H1 (cell line): Measurements from ENCODE around the gene AKAP8. TPM values are rescaled to one million over a fixed set of nuclear protein-coding genes. Genes with fewer than 3 reads are reported as not detected.

ENCODE experiments used
- CTCF ChIA-PET: fragments of 300-600 bp; sonication (Branson Sonifier 250); formaldehyde crosslinking; loops from one replicate; lab custom pipeline; 2021; ENCODE audit not compliant: partially characterized antibody; lab: Charles Lee
- POLR2A ChIA-PET: fragments of 300-600 bp; sonication (Branson Sonifier 250); formaldehyde crosslinking; loops from one replicate; lab custom pipeline; 2021; ENCODE audit warnings: inconsistent platforms; ENCODE audit not compliant: partially characterized antibody; lab: Charles Lee
- DNase-seq, 2 experiments: peaks; one replicate each; pipeline versions ENCODE4 v3.0.0 to v3.0.0-alpha.2; 2010 to 2022; ENCODE audit warnings: low spot score in 2 of 2, low read depth in 1 of 2, mixed read lengths in 1 of 2
- FAIRE-seq: peaks from 2 replicates; lab custom pipeline; 2011; peaks lifted over from hg19 to GRCh38; lab: Jason Lieb, UNC
- H2AFZ ChIP-seq: 2 replicates; pipeline ENCODE4 v1.8.1; 2012; ENCODE audit warnings: low read length, inconsistent platforms
- H2AK5ac ChIP-seq: 2 replicates; pipeline ENCODE4 v1.6.1; 2013; ENCODE audit warnings: low read depth, low read length
- H2BK120ac ChIP-seq: replicated peaks from 2 replicates; pipeline ENCODE3; 2013; ENCODE audit warnings: low read depth, low read length, inconsistent platforms
- H2BK12ac ChIP-seq: 2 replicates; pipeline ENCODE4 v1.6.1; 2013; ENCODE audit warnings: low read depth, low read length
- H2BK15ac ChIP-seq: 2 replicates; pipeline ENCODE4 v1.6.1; 2013; ENCODE audit warnings: low read length
- H2BK20ac ChIP-seq: 2 replicates; pipeline ENCODE4 v1.6.1; 2013; ENCODE audit warnings: low read length
- H2BK5ac ChIP-seq: 2 replicates; pipeline ENCODE4 v1.6.1; 2013; ENCODE audit warnings: low read depth, low read length
- H3K14ac ChIP-seq: 2 replicates; pipeline ENCODE4 v1.6.1; 2013; ENCODE audit warnings: inconsistent platforms; ENCODE audit not compliant: insufficient read length
- H3K18ac ChIP-seq: 2 replicates; pipeline ENCODE4 v1.6.1; 2013; ENCODE audit warnings: low read length; ENCODE audit errors: extremely low read depth
- H3K23ac ChIP-seq: 2 replicates; pipeline ENCODE4 v1.6.1; 2013; ENCODE audit warnings: inconsistent platforms; ENCODE audit not compliant: insufficient read length
- H3K23me2 ChIP-seq: 2 replicates; pipeline ENCODE4 v1.6.1; 2013; ENCODE audit warnings: low read depth, low read length
- H3K27ac ChIP-seq: 2 replicates; pipeline ENCODE4 v1.6.1; 2011; ENCODE audit warnings: low read depth, low read length, inconsistent platforms
- H3K27me3 ChIP-seq, 4 experiments: replicated peaks in 1 of 4; 1 replicate in 1 of 4; 2 replicates in 3 of 4; pipeline versions ENCODE4 v1.6.1 to v1.8.1; 2011 to 2013; ENCODE audit warnings: low read length in 3 of 4, mild to moderate bottlenecking in 3 of 4, inconsistent platforms in 2 of 4, mixed read lengths in 2 of 4, moderate library complexity in 1 of 4; ENCODE audit not compliant: control insufficient read depth in 3 of 4, insufficient read depth in 3 of 4; ENCODE audit errors: extremely low read depth in 1 of 4
- H3K36me3 ChIP-seq, 4 experiments: 2 replicates each; pipeline versions ENCODE4 v1.6.1 to v1.8.1; 2011 to 2013; ENCODE audit warnings: mild to moderate bottlenecking in 4 of 4, low read length in 3 of 4, moderate library complexity in 2 of 4, control low read depth in 1 of 4, inconsistent platforms in 1 of 4; ENCODE audit not compliant: insufficient read depth in 4 of 4, control insufficient read depth in 2 of 4
- H3K4ac ChIP-seq: replicated peaks from 2 replicates; pipeline ENCODE3; 2013; ENCODE audit warnings: low read length, low read depth, mixed read lengths, inconsistent platforms; ENCODE audit not compliant: insufficient read length
- H3K4me1 ChIP-seq, 4 experiments: replicated peaks in 1 of 4; 1 replicate in 1 of 4; 2 replicates in 3 of 4; pipeline versions ENCODE4 v1.6.1 to v1.8.1; 2011 to 2013; ENCODE audit warnings: low read length in 3 of 4, inconsistent platforms in 2 of 4, mixed read lengths in 1 of 4; ENCODE audit not compliant: insufficient read depth in 4 of 4, control insufficient read depth in 3 of 4
- H3K4me2 ChIP-seq, 2 experiments: 2 replicates each; pipeline versions ENCODE4 v1.6.1 to v1.8.1; 2011 to 2013; ENCODE audit warnings: low read depth in 2 of 2, low read length in 2 of 2, control low read depth in 1 of 2, inconsistent platforms in 1 of 2, mild to moderate bottlenecking in 1 of 2; ENCODE audit not compliant: insufficient read depth in 1 of 2
- H3K4me3 ChIP-seq, 4 experiments: fragments of 200-600, 300-600 bp in 1 of 4; sonication (generic), shearing (Covaris generic), sonication (Bioruptor Twin) in 1 of 4; 2 replicates each; pipeline versions ENCODE4 v1.5.1 to v1.8.1; 2011 to 2016; ENCODE audit warnings: low read length in 4 of 4, low read depth in 3 of 4, control low read depth in 2 of 4, inconsistent platforms in 2 of 4, mild to moderate bottlenecking in 2 of 4, mixed read lengths in 1 of 4, moderate library complexity in 1 of 4; ENCODE audit not compliant: insufficient read depth in 2 of 4; ENCODE audit errors: extremely low read depth in 1 of 4
- H3K56ac ChIP-seq: replicated peaks from 2 replicates; pipeline ENCODE3; 2013; ENCODE audit warnings: low read depth, mild to moderate bottlenecking, mixed read lengths, low read length, inconsistent platforms; ENCODE audit not compliant: insufficient read length
- H3K79me1 ChIP-seq: 2 replicates; pipeline ENCODE4 v1.6.1; 2013; ENCODE audit warnings: low read depth, low read length, control low read depth
- H3K79me2 ChIP-seq, 2 experiments: 2 replicates each; pipeline versions ENCODE4 v1.6.1 to v1.8.1; 2012 to 2013; ENCODE audit warnings: low read length in 2 of 2, mild to moderate bottlenecking in 2 of 2, inconsistent platforms in 1 of 2; ENCODE audit not compliant: insufficient read depth in 2 of 2, control insufficient read depth in 1 of 2
- H3K9ac ChIP-seq, 4 experiments: replicated peaks in 1 of 4; 1 replicate in 1 of 4; 2 replicates in 3 of 4; pipeline versions ENCODE4 v1.6.1 to v1.8.1; 2011 to 2013; ENCODE audit warnings: low read depth in 3 of 4, low read length in 3 of 4, control low read depth in 2 of 4, mild to moderate bottlenecking in 2 of 4, moderate library complexity in 2 of 4, inconsistent platforms in 1 of 4; ENCODE audit errors: extremely low read depth in 1 of 4
- H3K9me3 ChIP-seq, 2 experiments: 2 replicates each; pipeline versions ENCODE4 v1.6.1 to v1.8.1; 2012 to 2013; ENCODE audit warnings: mild to moderate bottlenecking in 2 of 2, moderate library complexity in 2 of 2, control low read depth in 1 of 2, inconsistent platforms in 1 of 2, low read depth in 1 of 2, low read length in 1 of 2, mixed read lengths in 1 of 2; ENCODE audit not compliant: insufficient read depth in 2 of 2
- H4K20me1 ChIP-seq, 2 experiments: replicated peaks in 1 of 2; 2 replicates each; pipeline versions ENCODE3 to v1.8.1; 2011 to 2013; ENCODE audit warnings: inconsistent platforms in 2 of 2, low read length in 2 of 2, mild to moderate bottlenecking in 1 of 2; ENCODE audit not compliant: insufficient read depth in 2 of 2, control insufficient read depth in 1 of 2
- H4K5ac ChIP-seq: 2 replicates; pipeline ENCODE4 v1.6.1; 2013; ENCODE audit warnings: low read length, low read depth, mixed read lengths, inconsistent platforms; ENCODE audit not compliant: insufficient read length
- H4K8ac ChIP-seq: 2 replicates; pipeline ENCODE4 v1.8.0; 2013; ENCODE audit warnings: mild to moderate bottlenecking, moderate library complexity, low read length, inconsistent platforms; ENCODE audit not compliant: insufficient read depth; ENCODE audit errors: extremely low read depth
- H4K91ac ChIP-seq: replicated peaks from 2 replicates; pipeline ENCODE3; 2013; ENCODE audit warnings: low read length, mixed read lengths, inconsistent platforms; ENCODE audit not compliant: insufficient read length
- CTBP2 ChIP-seq: IDR thresholded peaks from 2 replicates; pipeline ENCODE4 v1.7.0; 2011; ENCODE audit warnings: borderline replicate concordance, mild to moderate bottlenecking, moderate library complexity, mixed read lengths, low read length; ENCODE audit not compliant: insufficient read depth, insufficient read length
- EGR1 ChIP-seq: IDR thresholded peaks from 2 replicates; pipeline ENCODE4 v1.6.1; 2011; ENCODE audit warnings: low read depth, low read length, borderline replicate concordance
- EP300 ChIP-seq, 2 experiments: IDR thresholded peaks; 1 replicate in 1 of 2; 2 replicates in 1 of 2; pipeline ENCODE4 v1.6.1; 2011 to 2012; ENCODE audit warnings: low read depth in 2 of 2, low read length in 2 of 2, mild to moderate bottlenecking in 2 of 2, borderline replicate concordance in 1 of 2, inconsistent platforms in 1 of 2, moderate library complexity in 1 of 2
- HDAC2 ChIP-seq, 2 experiments: fragments of 300-600 bp in 1 of 2; sonication (generic) in 1 of 2; IDR thresholded peaks; 2 replicates each; pipeline ENCODE4 v1.6.1; 2011 to 2012; ENCODE audit warnings: low read depth in 2 of 2, low read length in 2 of 2, mild to moderate bottlenecking in 2 of 2, moderate library complexity in 2 of 2, borderline replicate concordance in 1 of 2, inconsistent platforms in 1 of 2
- KDM5A ChIP-seq: fragments of 200-600 bp; IDR thresholded peaks from 2 replicates; pipeline ENCODE4 v1.7.1; 2012; ENCODE audit warnings: mild to moderate bottlenecking, low read length, inconsistent platforms, mixed read lengths
- POLR2AphosphoS5 ChIP-seq: IDR thresholded peaks from 2 replicates; pipeline ENCODE4 v1.6.1; 2011; ENCODE audit warnings: low read depth, low read length
- SIN3A ChIP-seq, 2 experiments: IDR thresholded peaks in 1 of 2; conservative IDR thresholded peaks in 1 of 2; 2 replicates each; pipeline ENCODE4 v1.6.1; 2011 to 2012; ENCODE audit warnings: low read length in 2 of 2, improper control_type of control experiment in 1 of 2, low read depth in 1 of 2, mild to moderate bottlenecking in 1 of 2
- SP1 ChIP-seq: IDR thresholded peaks from 2 replicates; pipeline ENCODE4 v1.6.1; 2011; ENCODE audit warnings: low read depth, low read length
- TAF7 ChIP-seq: optimal IDR thresholded peaks from 2 replicates; pipeline ENCODE3; 2011; ENCODE audit warnings: low read depth, mild to moderate bottlenecking, inconsistent platforms, low read length, moderate library complexity, borderline replicate concordance
- WGBS, 2 experiments: shearing (Covaris generic) in 1 of 2; methylation state at CpG; one replicate each; pipeline versions ENCODE4 v1.1.6 to v1.1.7; 2013 to 2015; ENCODE audit warnings: low lambda C conversion rate in 2 of 2, mixed read lengths in 2 of 2, inconsistent platforms in 1 of 2, low coverage in 1 of 2, missing lambda C conversion rate in 1 of 2; ENCODE audit not compliant: insufficient replicate concordance in 2 of 2, insufficient coverage in 1 of 2, insufficient read length in 1 of 2; ENCODE audit errors: extremely low coverage in 1 of 2, missing lambda C conversion rate in 1 of 2; 5-methylcytosine and 5-hydroxymethylcytosine counted together
- polyA plus RNA-seq, 7 experiments: library from polyadenylated mRNA; depleted of rRNA in 3 of 7; stranded (reverse) in 5 of 7; unstranded in 2 of 7; fragments of >200 nt in 5 of 7; fragments of 200-250 nt in 2 of 7; gene quantifications; 1 replicate in 5 of 7; 2 replicates in 1 of 7; 4 replicates in 1 of 7; pipeline versions ENCODE4 v1.2.1 to v1.2.3, GENCODE V29; 2011 to 2013; ENCODE audit warnings: missing spikeins in 2 of 7, mixed read lengths in 2 of 7
- total RNA-seq: library from RNA; stranded (reverse); fragmentation: NEBNext Ultra II Directional; extraction: Animal tissue kit (Norgen Biotek cat#: 25700); gene quantifications from 2 replicates; pipeline ENCODE4 v1.2.1, GENCODE V29; 2021

The AKAP8 gene
- total and polyA plus RNA-seq, 2 of the 8 experiments (the other 6 are each of a cell fraction or from before 2014, with no cell fraction given), result 17.0 to 41.0 TPM

DNA sequence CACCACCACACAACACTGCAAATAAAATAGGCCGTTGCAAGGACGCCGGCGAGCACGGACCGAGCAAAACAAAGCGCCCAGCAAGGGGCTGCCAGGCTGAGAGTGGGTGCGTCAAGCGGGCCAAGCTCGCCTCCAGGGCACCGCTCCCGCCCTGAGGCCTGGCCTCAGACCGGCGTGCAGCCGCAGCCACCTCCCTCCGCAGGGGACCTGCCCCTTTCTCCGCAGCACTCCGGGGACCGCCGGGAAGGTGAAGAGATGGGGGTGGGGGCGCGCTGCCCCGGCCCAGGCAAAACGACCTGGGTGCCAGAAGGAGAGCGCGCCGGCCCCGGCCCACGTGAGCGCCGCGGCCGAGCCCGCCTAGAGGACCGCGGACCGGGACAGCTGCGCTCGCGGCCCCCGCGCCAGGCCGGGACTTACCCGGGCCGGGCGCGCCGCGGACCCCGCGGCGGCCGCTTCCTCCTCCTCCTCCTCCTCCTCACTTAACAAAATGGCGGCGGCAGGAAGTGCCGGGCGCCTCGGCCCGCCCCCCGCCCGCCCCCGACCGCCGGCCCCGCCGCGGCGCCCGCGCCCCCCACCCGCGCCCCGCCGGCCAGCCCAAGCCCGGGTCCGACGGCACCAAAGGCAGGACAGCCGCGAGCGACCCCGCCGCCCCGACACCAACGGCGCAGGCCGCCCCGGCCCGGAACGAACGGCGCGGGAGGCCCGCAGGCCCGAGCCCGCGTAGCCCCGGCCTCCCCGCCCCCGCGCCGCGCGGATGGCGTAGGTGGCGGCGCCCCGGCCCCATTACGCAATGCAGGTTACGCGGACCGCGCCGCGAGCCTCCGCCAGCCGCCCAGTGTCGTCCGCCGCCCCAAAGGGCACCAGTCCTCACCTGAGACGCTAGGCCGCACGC, 47.9 kb downstream of the AKAP8 start:
- POLR2A ChIA-PET, result interaction anchor here (0.6 to 4.5 kb wide), 18 partner anchors 9 to 113 kb away, joined by 3 to 27 read pairs (median 4); partner anchors contain the start of gene AKAP8
- peak in 1 of 2 experiments; percentile 60 for DNase-seq
- TF ChIP-seq POLR2AphosphoS5 (no peak), SP1 (no peak), TAF7 (no peak), HDAC2 (IDR thresholded peaks at IDR 0.05; ENCODE audit: borderline replicate concordance in 1 of 2, low read depth in 2 of 2, low read length in 2 of 2) (no peak), KDM5A (no peak), SIN3A (conservative IDR thresholded peaks at IDR 0.05 in 1 of 2, IDR thresholded peaks at IDR 0.05 in 1 of 2; ENCODE audit: low read depth in 1 of 2, low read length in 2 of 2) (0 out of 4 replicates have a peak, but pooled peaks of 1 of the 2 experiments have one; percentile 54), EGR1 (peak; percentile 10; the same call in 1 of the 2 replicates), EP300 (IDR thresholded peaks at IDR 0.05; ENCODE audit: borderline replicate concordance in 1 of 2, low read depth in 2 of 2, low read length in 2 of 2) (no peak), CTBP2 (no peak)

More for the DNA sequence above, 47.9 kb downstream of the AKAP8 start:
- Histone ChIP-seq H4K91ac (peak overlapping the region; percentile 84), H3K4ac (no peak overlapping the region), H3K9me3 (no peaks in the 10 kb centered on the region), H3K23ac (no peak overlapping the region), H2BK120ac (no peak overlapping the region), H2AFZ (no peak overlapping the region), H2AK5ac (no peak overlapping the region), H3K4me1 (peaks cover 0 to 4% (median 0%) of the 10 kb centered on the region in 4 experiments; a peak in 2 of 7 replicates), H4K20me1 (peaks cover 23 to 28% of the 10 kb centered on the region in 2 experiments), H2BK12ac (peak overlapping the region; percentile 1; the same call in 1 of the 2 replicates), H3K4me3 (peak overlapping the region; percentile 53 to 100 (median 90)), H3K14ac (no peak overlapping the region), H2BK20ac (no peak overlapping the region), H3K23me2 (peaks cover 8% of the 10 kb centered on the region; the same call in 1 of the 2 replicates), H3K36me3 (no peaks in the 10 kb centered on the region), H3K9ac (peak overlapping the region; percentile 89 to 100 (median 92)), H3K79me1 (peaks cover 6% of the 10 kb centered on the region), H3K18ac (peak overlapping the region; percentile 48), H3K27ac (peak overlapping the region; percentile 94), H3K4me2 (peak overlapping the region; percentile 87 to 95), H3K79me2 (peaks cover 52 to 58% of the 10 kb centered on the region in 2 experiments), H4K8ac (peak overlapping the region; percentile 99), H4K5ac (peak overlapping the region; percentile 76), H2BK5ac (peak overlapping the region; percentile 83; the same call in 1 of the 2 replicates), H2BK15ac (no peak overlapping the region), H3K27me3 (no peaks in the 10 kb centered on the region), H3K56ac (peak overlapping the region; percentile 92)
- WGBS, 2 experiments, result 0% methylated on average over 26 of the region's 122 CpGs; no CpG with 5 or more reads in 1 of the 2 experiments
- no peak for FAIRE-seq
- CTCF ChIA-PET, result interaction anchor here (1.3 to 2.1 kb wide), 3 partner anchors 11 to 80 kb away, joined by 3 to 5 read pairs (median 3); no protein-coding TSS in a partner anchor
